DLD1 (cell line): ENCODE data around the gene RAPGEF1.
"Not testable (repeated sequence)": the region's sequence is repeated elsewhere in the genome, so short reads cannot be mapped to it uniquely, and the experiment has no call there.

ENCODE experiments used
- in situ Hi-C: cut with HindIII; loops from 2 replicates; pipeline ENCODE4 v1.10.0; 2017; ENCODE audit warnings: low sequenced_read_pairs

The RAPGEF1 gene

GRCh38 chr9:131739959-131740648 lies at the start of gene RAPGEF1:
Gene RAPGEF1 (minus strand): TSS chr9:131740076. CDS start chr9:131739830, 246 bp downstream.
- in situ Hi-C loops: no loop called here

- in situ Hi-C loops: no loop called here
These were observed 49.0 kb upstream of the RAPGEF1 start for GRCh38 chr9:131788851-131789250.

GRCh38 chr9:131787838-131788237 lies 48.0 kb upstream of the RAPGEF1 start:
- in situ Hi-C loops: no loop called here

GRCh38 chr9:131784748-131785501 lies 45.0 kb upstream of the RAPGEF1 start:
- in situ Hi-C loops: no loop called here

GRCh38 chr9:131781069-131781468 lies 41.2 kb upstream of the RAPGEF1 start:
- in situ Hi-C loops: no loop called here

GRCh38 chr9:131776473-131776872 lies 36.6 kb upstream of the RAPGEF1 start:
- in situ Hi-C loops: no loop called here

GRCh38 chr9:131776036-131776435 lies 36.2 kb upstream of the RAPGEF1 start:
- in situ Hi-C loops: no loop called here

- in situ Hi-C loops: no loop called here
These were observed 34.8 kb upstream of the RAPGEF1 start for GRCh38 chr9:131774636-131775035.

GRCh38 chr9:131773911-131774379 lies 34.1 kb upstream of the RAPGEF1 start:
- in situ Hi-C loops: no loop called here

GRCh38 chr9:131772940-131773339 lies 33.1 kb upstream of the RAPGEF1 start:
- in situ Hi-C loops: no loop called here

GRCh38 chr9:131771646-131772045 lies 31.8 kb upstream of the RAPGEF1 start:
- in situ Hi-C loops: no loop called here

- in situ Hi-C loops: no loop called here
These were observed 29.5 kb upstream of the RAPGEF1 start for GRCh38 chr9:131769361-131769760.

GRCh38 chr9:131764568-131764967 lies 24.7 kb upstream of the RAPGEF1 start:
- in situ Hi-C loops: no loop called here

GRCh38 chr9:131762356-131762932 lies 22.6 kb upstream of the RAPGEF1 start:
- in situ Hi-C loops: no loop called here

GRCh38 chr9:131759017-131759647 lies 19.3 kb upstream of the RAPGEF1 start:
- in situ Hi-C loops: no loop called here

- in situ Hi-C loops: no loop called here
These were observed 17.7 kb upstream of the RAPGEF1 start for GRCh38 chr9:131757549-131757948.

- in situ Hi-C loops: no loop called here
These were observed 15.8 kb upstream of the RAPGEF1 start for GRCh38 chr9:131755541-131756198.

GRCh38 chr9:131754846-131755245 lies 15.0 kb upstream of the RAPGEF1 start:
- in situ Hi-C loops: no loop called here

- in situ Hi-C loops: not testable (repeated sequence)
These were observed 13.9 kb upstream of the RAPGEF1 start for GRCh38 chr9:131753751-131754150.

- in situ Hi-C loops: no loop called here
These were observed 12.5 kb upstream of the RAPGEF1 start for GRCh38 chr9:131752231-131752884.
